ENCODE results near the gene SCYL1.

The SCYL1 gene

GRCh38 chr11:65493367-65494176 lies 31.3 kb upstream of the SCYL1 start:
- DNase-seq: no peak

- no peak for DNase-seq
These were observed 28.4 kb upstream of the SCYL1 start for GRCh38 chr11:65496304-65497140.

GRCh38 chr11:65497141-65498041 lies 27.5 kb upstream of the SCYL1 start:
- DNase-seq: peak; percentile 86

- DNase-seq: no peak
These were observed 26.7 kb upstream of the SCYL1 start for GRCh38 chr11:65498042-65498726.

GRCh38 chr11:65498727-65498976 lies 26.2 kb upstream of the SCYL1 start:
- no peak for DNase-seq

GRCh38 chr11:65498977-65499712 lies 25.7 kb upstream of the SCYL1 start, which contains the start of gene MALAT1:
Gene MALAT1, plus strand, starts transcription at chr11:65499045.
- peak; percentile 58 for DNase-seq

GRCh38 chr11:65499713-65500386 lies 25.0 kb upstream of the SCYL1 start:
- DNase-seq: no peak

GRCh38 chr11:65500387-65501185 lies 24.3 kb upstream of the SCYL1 start:
- no peak for DNase-seq

- no peak for DNase-seq
These were observed 23.8 kb upstream of the SCYL1 start for GRCh38 chr11:65501186-65501471.

- DNase-seq: no peak
These were observed 23.2 kb upstream of the SCYL1 start for GRCh38 chr11:65501472-65502273.

GRCh38 chr11:65502274-65502554 lies 22.7 kb upstream of the SCYL1 start:
- no peak for DNase-seq

- no peak for DNase-seq
These were observed 22.1 kb upstream of the SCYL1 start for GRCh38 chr11:65502555-65503367.

- no peak for DNase-seq
These were observed 21.4 kb upstream of the SCYL1 start for GRCh38 chr11:65503368-65503948.

GRCh38 chr11:65503949-65504673 lies 20.8 kb upstream of the SCYL1 start:
- DNase-seq: no peak

GRCh38 chr11:65504674-65505465 lies 20.0 kb upstream of the SCYL1 start:
- DNase-seq: no peak

- DNase-seq: no peak
These were observed 19.2 kb upstream of the SCYL1 start for GRCh38 chr11:65505466-65506289.

Measured in SIG-M5 (cell line).